IMR-90 (cell line): ENCODE data around the gene MPZL2. TPM values are rescaled to one million over a fixed set of nuclear protein-coding genes. Genes with fewer than 3 reads are reported as not detected.

Source experiments
- ATAC-seq: fragments of 200-7000 bp; cut with Tn5 transposase; 2 replicates; pipeline ENCODE4 v1.9.1; 2020; ENCODE audit warnings: low read depth, mild to moderate bottlenecking, moderate library complexity
- BruUV-seq: library from RNA; stranded (reverse); fragments of 400-500 nt; replicated peaks from 2 replicates; lab custom pipeline; 2021; lab: Mats Ljungman, UMichigan
- CTCF ChIA-PET: fragments of 300-600 bp; formaldehyde crosslinking; extraction: SDS; loops from one replicate; lab custom pipeline; 2021; ENCODE audit warnings: antibody characterized with exemption; lab: Yijun Ruan, JAX
- POLR2A ChIA-PET: fragments of 300-600 bp; sonication (Branson Sonifier 250); formaldehyde crosslinking; loops from one replicate; lab custom pipeline; 2022; ENCODE audit warnings: antibody characterized with exemption; ENCODE audit not compliant: unreplicated experiment; lab: Charles Lee
- DNase-seq: peaks from one replicate; pipeline ENCODE4 v3.0.0; 2013
- H2AFZ ChIP-seq: replicated peaks from 2 replicates; pipeline ENCODE3; 2013; ENCODE audit warnings: low read length, mild to moderate bottlenecking; ENCODE audit not compliant: poor library complexity
- H2AK5ac ChIP-seq: 2 replicates; pipeline ENCODE4 v1.6.1; 2013; ENCODE audit warnings: low read depth, low read length, inconsistent platforms
- H2AK9ac ChIP-seq: replicated peaks from 2 replicates; pipeline ENCODE3; 2013; ENCODE audit warnings: mild to moderate bottlenecking, low read depth, low read length, moderate library complexity; ENCODE audit not compliant: poor library complexity
- H2BK120ac ChIP-seq: 2 replicates; pipeline ENCODE4 v1.6.1; 2013; ENCODE audit warnings: low read depth, low read length, inconsistent platforms
- H2BK15ac ChIP-seq: 3 replicates; pipeline ENCODE4 v1.6.1; 2013; ENCODE audit warnings: low read depth, low read length, inconsistent platforms
- H2BK20ac ChIP-seq: 2 replicates; pipeline ENCODE4 v1.6.1; 2013; ENCODE audit warnings: low read depth, mild to moderate bottlenecking, inconsistent platforms, low read length, moderate library complexity
- H2BK5ac ChIP-seq: 2 replicates; pipeline ENCODE4 v1.6.1; 2013; ENCODE audit warnings: mild to moderate bottlenecking, low read depth, low read length, inconsistent platforms; ENCODE audit not compliant: poor library complexity, severe bottlenecking
- H3K14ac ChIP-seq: replicated peaks from 2 replicates; pipeline ENCODE4 v1.6.1; 2013; ENCODE audit warnings: low read depth, low read length, inconsistent platforms
- H3K18ac ChIP-seq: 2 replicates; pipeline ENCODE4 v1.6.1; 2013; ENCODE audit warnings: low read depth, low read length, control low read depth
- H3K23ac ChIP-seq: 2 replicates; pipeline ENCODE4 v1.6.1; 2013; ENCODE audit warnings: low read depth, low read length, inconsistent platforms
- H3K27ac ChIP-seq: 2 replicates; pipeline ENCODE4 v1.5.1; 2013; ENCODE audit warnings: mild to moderate bottlenecking, control low read depth, low read length; ENCODE audit not compliant: insufficient read depth
- H3K27me3 ChIP-seq: 2 replicates; pipeline ENCODE4 v1.6.1; 2013; ENCODE audit warnings: low read length; ENCODE audit not compliant: control insufficient read depth, insufficient read depth
- H3K36me3 ChIP-seq: 2 replicates; pipeline ENCODE4 v1.6.1; 2013; ENCODE audit warnings: low read length, mixed read lengths; ENCODE audit not compliant: control insufficient read depth, insufficient read depth
- H3K4ac ChIP-seq: 2 replicates; pipeline ENCODE4 v1.6.1; 2013; ENCODE audit warnings: low read depth, low read length, inconsistent platforms
- H3K4me1 ChIP-seq: 2 replicates; pipeline ENCODE4 v1.6.1; 2013; ENCODE audit warnings: low read length, mixed read lengths; ENCODE audit not compliant: control insufficient read depth, insufficient read depth
- H3K4me2 ChIP-seq: 2 replicates; pipeline ENCODE4 v1.6.1; 2013; ENCODE audit warnings: low read depth, mild to moderate bottlenecking, control low read depth, low read length, moderate library complexity
- H3K4me3 ChIP-seq: 2 replicates; pipeline ENCODE4 v1.5.1; 2013; ENCODE audit warnings: low read depth, mild to moderate bottlenecking, control low read depth, low read length, moderate library complexity; ENCODE audit not compliant: insufficient read depth
- H3K56ac ChIP-seq: 2 replicates; pipeline ENCODE4 v1.6.1; 2013; ENCODE audit warnings: low read length, inconsistent platforms; ENCODE audit not compliant: insufficient read depth; ENCODE audit errors: extremely low read depth
- H3K79me1 ChIP-seq, 2 experiments: 2 replicates each; pipeline ENCODE4 v1.6.1; 2013; ENCODE audit warnings: low read length in 2 of 2, inconsistent platforms in 1 of 2, low read depth in 1 of 2
- H3K9ac ChIP-seq: 2 replicates; pipeline ENCODE4 v1.6.1; 2013; ENCODE audit warnings: low read depth, low read length, control low read depth
- H3K9me1 ChIP-seq: 2 replicates; pipeline ENCODE4 v1.6.1; 2013; ENCODE audit warnings: low read length, inconsistent platforms; ENCODE audit not compliant: insufficient read depth
- H3K9me3 ChIP-seq: 2 replicates; pipeline ENCODE4 v1.6.1; 2013; ENCODE audit warnings: low read length; ENCODE audit not compliant: control insufficient read depth, insufficient read depth
- H4K20me1 ChIP-seq: 2 replicates; pipeline ENCODE4 v1.6.1; 2013; ENCODE audit warnings: low read length, inconsistent platforms; ENCODE audit not compliant: insufficient read depth
- H4K5ac ChIP-seq: 2 replicates; pipeline ENCODE4 v1.6.1; 2013; ENCODE audit warnings: mild to moderate bottlenecking, low read depth, low read length, control low read depth
- H4K8ac ChIP-seq, 2 experiments: 2 replicates each; pipeline ENCODE4 v1.6.1; 2013; ENCODE audit warnings: low read depth in 2 of 2, low read length in 2 of 2, control low read depth in 1 of 2, inconsistent platforms in 1 of 2
- H4K91ac ChIP-seq: 2 replicates; pipeline ENCODE4 v1.6.1; 2013; ENCODE audit warnings: low read depth, low read length, inconsistent platforms; ENCODE audit not compliant: insufficient read depth
- CEBPB ChIP-seq: IDR thresholded peaks from 2 replicates; pipeline ENCODE4 v1.6.1; 2012; ENCODE audit warnings: low read depth, low read length, improper control_type of control experiment
- CHD1 ChIP-seq: IDR thresholded peaks from 2 replicates; pipeline ENCODE4 v1.6.1; 2012; ENCODE audit warnings: low read depth, low read length, improper control_type of control experiment
- FOS ChIP-seq: fragments of 150-350 bp; IDR thresholded peaks from 2 replicates; pipeline ENCODE4 v1.6.1; 2016; ENCODE audit warnings: low read depth, low read length
- MAFK ChIP-seq: IDR thresholded peaks from 2 replicates; pipeline ENCODE4 v1.6.1; 2012; ENCODE audit warnings: low read depth, low read length, improper control_type of control experiment
- MAZ ChIP-seq: IDR thresholded peaks from 2 replicates; pipeline ENCODE4 v1.6.1; 2012; ENCODE audit warnings: low read depth, mild to moderate bottlenecking, low read length, improper control_type of control experiment, moderate library complexity, borderline replicate concordance
- MXI1 ChIP-seq: IDR thresholded peaks from 2 replicates; pipeline ENCODE4 v1.6.1; 2012; ENCODE audit warnings: low read depth, mild to moderate bottlenecking, low read length, moderate library complexity, borderline replicate concordance
- POLR2A ChIP-seq: IDR thresholded peaks from 2 replicates; pipeline ENCODE4 v1.6.1; 2012; ENCODE audit warnings: mild to moderate bottlenecking, low read depth, low read length
- RAD21 ChIP-seq: IDR thresholded peaks from 2 replicates; pipeline ENCODE4 v1.6.1; 2012; ENCODE audit warnings: low read length, improper control_type of control experiment
- RCOR1 ChIP-seq: IDR thresholded peaks from 2 replicates; pipeline ENCODE4 v1.6.1; 2012; ENCODE audit warnings: mild to moderate bottlenecking, low read length, improper control_type of control experiment; ENCODE audit not compliant: insufficient replicate concordance
- RFX5 ChIP-seq: IDR thresholded peaks from 2 replicates; pipeline ENCODE4 v1.8.0; 2012; ENCODE audit warnings: low read depth, mild to moderate bottlenecking, low read length, moderate library complexity
- SMC3 ChIP-seq: fragments of 150-350 bp; IDR thresholded peaks from 2 replicates; pipeline ENCODE4 v1.6.1; 2016; ENCODE audit warnings: low read depth, mild to moderate bottlenecking, antibody characterized with exemption, low read length, moderate library complexity
- WGBS, 2 experiments: methylation state at CpG; one replicate each; pipeline versions ENCODE4 v1.1.5 to v1.1.7; 2013; ENCODE audit warnings: missing lambda C conversion rate in 2 of 2; ENCODE audit not compliant: insufficient read length in 1 of 2; ENCODE audit errors: extremely low coverage in 2 of 2; 5-methylcytosine and 5-hydroxymethylcytosine counted together
- dilution Hi-C: fragments of 300-500 bp; cut with HindIII; formaldehyde crosslinking; loops from one replicate; pipeline ENCODE4 v1.14.3; 2018; ENCODE audit warnings: low sequenced_read_pairs; ENCODE audit not compliant: unreplicated experiment
- in situ Hi-C: fragments of 300-500 bp; cut with MboI; formaldehyde crosslinking; loops from 3 replicates; pipeline ENCODE4 v1.14.3; 2019; ENCODE audit warnings: low sequenced_read_pairs, inconsistent platforms, mixed read lengths
- intact Hi-C: fragments of 100-400 bp; cut with micrococcal nuclease; formaldehyde crosslinking; loops from 2 replicates; pipeline ENCODE4 v1.10.0; 2022
- polyA plus RNA-seq, 3 experiments: library from polyadenylated mRNA; depleted of rRNA; stranded (reverse); fragments of >200 nt; gene quantifications; 2 replicates each; pipeline ENCODE4 v1.2.3, GENCODE V29; 2012; ENCODE audit warnings: low replicate concordance in 1 of 3
- total RNA-seq: library from RNA; depleted of rRNA; stranded (reverse); fragments of >200 nt; gene quantifications from 2 replicates; pipeline ENCODE4 v1.2.3, GENCODE V29; 2012
- TF ChIP-seq, protein P1 (sequence below): conservative IDR thresholded peaks from 2 replicates; pipeline ENCODE4 v1.5.1; 2012; ENCODE audit warnings: mild to moderate bottlenecking, low read depth, low read length, improper control_type of control experiment

Gene MPZL2
- total and polyA plus RNA-seq, 2 of the 4 experiments (the other 2 are of a cell fraction), result not detected

DNA sequence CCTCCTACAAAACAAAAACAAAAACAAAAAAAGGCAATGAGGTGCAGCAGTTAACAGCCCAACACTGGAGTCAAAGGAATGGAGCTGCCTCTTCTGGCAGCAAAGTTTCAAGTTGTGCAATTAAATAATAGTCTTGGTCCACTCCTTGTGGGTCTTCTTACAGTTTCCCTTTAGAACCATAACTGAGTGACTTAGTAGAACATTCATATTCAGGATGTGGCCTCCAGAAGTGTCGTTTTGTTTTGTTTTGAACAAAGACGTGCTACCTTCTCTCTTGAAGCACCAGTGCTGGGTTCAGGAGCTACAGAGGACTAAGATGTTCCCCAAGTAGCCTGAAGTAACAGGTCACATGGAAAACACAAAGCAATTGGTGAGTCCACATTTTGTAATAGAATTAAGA, 37.3 kb downstream of the MPZL2 start:
- H2BK15ac ChIP-seq, result no peak overlapping the region
- no peak overlapping the region for H2BK5ac ChIP-seq
- no peak overlapping the region for H3K4ac ChIP-seq
- DNase-seq, result no peak
- H3K4me3 ChIP-seq, result no peak overlapping the region
- H4K5ac ChIP-seq, result no peak overlapping the region
- no CpG with 5 or more reads among the region's 2 CpGs for WGBS, 2 experiments
- H3K9ac ChIP-seq, result no peak overlapping the region
- H3K79me1 ChIP-seq, result no peaks in the 10 kb centered on the region
- no peak overlapping the region for H3K4me2 ChIP-seq
- H4K8ac ChIP-seq, result no peak overlapping the region
- H4K91ac ChIP-seq, result no peak overlapping the region
- no peaks in the 10 kb centered on the region; the same call in 1 of the 2 replicates for H3K27me3 ChIP-seq
- H3K27ac ChIP-seq, result no peak overlapping the region
- no peak overlapping the region for H2BK20ac ChIP-seq
- no peak overlapping the region for H2AK9ac ChIP-seq
- TF ChIP-seq MXI1 (no peak), RCOR1 (no peak), CEBPB (no peak), SMC3 (no peak), MAFK (no peak), CHD1 (no peak), FOS (no peak), RFX5 (no peak), MAZ (no peak), RAD21 (no peak), POLR2A (no peak)
- TF ChIP-seq, protein P1, sequence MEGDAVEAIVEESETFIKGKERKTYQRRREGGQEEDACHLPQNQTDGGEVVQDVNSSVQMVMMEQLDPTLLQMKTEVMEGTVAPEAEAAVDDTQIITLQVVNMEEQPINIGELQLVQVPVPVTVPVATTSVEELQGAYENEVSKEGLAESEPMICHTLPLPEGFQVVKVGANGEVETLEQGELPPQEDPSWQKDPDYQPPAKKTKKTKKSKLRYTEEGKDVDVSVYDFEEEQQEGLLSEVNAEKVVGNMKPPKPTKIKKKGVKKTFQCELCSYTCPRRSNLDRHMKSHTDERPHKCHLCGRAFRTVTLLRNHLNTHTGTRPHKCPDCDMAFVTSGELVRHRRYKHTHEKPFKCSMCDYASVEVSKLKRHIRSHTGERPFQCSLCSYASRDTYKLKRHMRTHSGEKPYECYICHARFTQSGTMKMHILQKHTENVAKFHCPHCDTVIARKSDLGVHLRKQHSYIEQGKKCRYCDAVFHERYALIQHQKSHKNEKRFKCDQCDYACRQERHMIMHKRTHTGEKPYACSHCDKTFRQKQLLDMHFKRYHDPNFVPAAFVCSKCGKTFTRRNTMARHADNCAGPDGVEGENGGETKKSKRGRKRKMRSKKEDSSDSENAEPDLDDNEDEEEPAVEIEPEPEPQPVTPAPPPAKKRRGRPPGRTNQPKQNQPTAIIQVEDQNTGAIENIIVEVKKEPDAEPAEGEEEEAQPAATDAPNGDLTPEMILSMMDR, result no peak
- no peaks in the 10 kb centered on the region for H3K36me3 ChIP-seq
- no peak for ATAC-seq
- no peak overlapping the region for H3K14ac ChIP-seq
- no peak overlapping the region for H2BK120ac ChIP-seq
- H2AK5ac ChIP-seq, result no peak overlapping the region
- H2AFZ ChIP-seq, result no peak overlapping the region
- H3K4me1 ChIP-seq, result no peaks in the 10 kb centered on the region
- CTCF ChIA-PET, result no interaction called here
- no peak overlapping the region for H3K18ac ChIP-seq
- no peaks in the 10 kb centered on the region for H4K20me1 ChIP-seq
- in situ Hi-C loops (no loop called here), dilution Hi-C loops (no loop called here), intact Hi-C loops (no loop called here)
- H3K23ac ChIP-seq, result no peak overlapping the region
- H3K56ac ChIP-seq, result no peak overlapping the region
- BruUV-seq, result no TSS peak
- no peaks in the 10 kb centered on the region for H3K9me3 ChIP-seq
- POLR2A ChIA-PET, result no interaction called here
- no peaks in the 10 kb centered on the region for H3K9me1 ChIP-seq
